KMS-11 (cell line): ENCODE data around the gene RBM15.

ENCODE experiments used
- H2AFZ ChIP-seq: fragments of 200-600 bp; sonication (generic); 2 replicates; pipeline ENCODE4 v1.6.1; 2016; ENCODE audit warnings: antibody characterized with exemption, mixed run types, low read depth
- H3K27ac ChIP-seq: fragments of 200-600 bp; sonication (generic); 2 replicates; pipeline ENCODE4 v1.6.1; 2016; ENCODE audit warnings: mild to moderate bottlenecking, mixed run types
- H3K27me3 ChIP-seq: fragments of 200-600 bp; sonication (generic); 2 replicates; pipeline ENCODE4 v1.6.1; 2017; ENCODE audit warnings: mild to moderate bottlenecking, low read depth, mixed run types, moderate library complexity; ENCODE audit not compliant: insufficient read depth
- H3K36me3 ChIP-seq: fragments of 200-600 bp; sonication (generic); 2 replicates; pipeline ENCODE4 v1.6.1; 2017; ENCODE audit warnings: mild to moderate bottlenecking, mixed run types; ENCODE audit not compliant: insufficient read depth
- H3K4me1 ChIP-seq: fragments of 200-600 bp; sonication (generic); 2 replicates; pipeline ENCODE4 v1.6.1; 2016; ENCODE audit warnings: mild to moderate bottlenecking, low read depth, mixed run types; ENCODE audit not compliant: poor library complexity, severe bottlenecking
- H3K4me2 ChIP-seq: fragments of 200-600 bp; sonication (generic); 2 replicates; pipeline ENCODE4 v1.7.0; 2016; ENCODE audit warnings: mild to moderate bottlenecking, mixed run types
- H3K4me3 ChIP-seq: fragments of 200-600 bp; sonication (generic); IDR thresholded peaks from 2 replicates; pipeline ENCODE4 v1.6.1; 2017; ENCODE audit warnings: low read depth, low read length, mixed read lengths; ENCODE audit not compliant: insufficient read depth
- H3K79me2 ChIP-seq: fragments of 200-600 bp; sonication (generic); 2 replicates; pipeline ENCODE4 v1.6.1; 2016; ENCODE audit warnings: low read depth, mixed run types; ENCODE audit not compliant: insufficient read depth
- H3K9ac ChIP-seq: fragments of 200-600 bp; sonication (generic); 2 replicates; pipeline ENCODE4 v1.6.1; 2016; ENCODE audit warnings: mild to moderate bottlenecking, mixed run types
- H4K20me1 ChIP-seq: fragments of 200-600 bp; sonication (generic); 2 replicates; pipeline ENCODE4 v1.6.1; 2016; ENCODE audit warnings: mild to moderate bottlenecking, mixed run types; ENCODE audit not compliant: insufficient read depth
- CTCF ChIP-seq: fragments of 200-600 bp; sonication (generic); conservative IDR thresholded peaks from 2 replicates; pipeline ENCODE4 v1.6.1; 2017; ENCODE audit warnings: low read depth, mild to moderate bottlenecking, antibody characterized with exemption, low read length, moderate library complexity, mixed read lengths

The RBM15 gene

GRCh38 chr1:110328700-110329099, 10.5 kb upstream of the RBM15 start:
- Histone ChIP-seq H3K4me3 (no peak overlapping the region), H3K27me3 (no peaks in the 10 kb centered on the region), H3K4me1 (no peaks in the 10 kb centered on the region), H3K4me2 (no peak overlapping the region), H3K79me2 (no peaks in the 10 kb centered on the region), H3K27ac (no peak overlapping the region), H3K36me3 (no peaks in the 10 kb centered on the region), H2AFZ (no peak overlapping the region), H3K9ac (no peak overlapping the region), H4K20me1 (no peaks in the 10 kb centered on the region)
- TF ChIP-seq CTCF: no peak

DNA sequence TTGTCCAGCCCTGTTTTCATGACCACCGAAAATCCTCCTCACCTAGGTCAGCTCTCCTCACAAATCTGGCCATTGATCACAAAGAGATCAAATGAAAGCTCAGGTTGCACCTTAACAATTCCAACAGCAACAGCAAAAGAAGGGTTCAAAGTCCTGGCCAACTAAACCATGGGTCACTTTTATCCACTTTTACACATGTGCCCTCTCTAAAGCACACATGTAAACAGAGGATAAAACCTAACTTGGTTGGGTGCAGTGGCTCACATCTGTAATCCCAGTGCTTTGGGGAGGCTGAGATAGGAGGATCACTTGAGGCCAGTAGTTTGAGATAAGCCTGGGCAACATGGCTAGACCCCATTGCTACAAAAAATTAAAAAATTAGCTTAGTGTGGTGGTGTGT, 3.9 kb upstream of the RBM15 start:
- Histone ChIP-seq H3K27ac (no peak overlapping the region), H3K4me3 (no peak overlapping the region), H2AFZ (no peak overlapping the region), H4K20me1 (no peaks in the 10 kb centered on the region), H3K27me3 (no peaks in the 10 kb centered on the region), H3K79me2 (peaks cover 9% of the 10 kb centered on the region), H3K4me2 (no peak overlapping the region), H3K36me3 (no peaks in the 10 kb centered on the region), H3K4me1 (peaks cover 15% of the 10 kb centered on the region), H3K9ac (no peak overlapping the region)
- TF ChIP-seq CTCF: no peak

DNA sequence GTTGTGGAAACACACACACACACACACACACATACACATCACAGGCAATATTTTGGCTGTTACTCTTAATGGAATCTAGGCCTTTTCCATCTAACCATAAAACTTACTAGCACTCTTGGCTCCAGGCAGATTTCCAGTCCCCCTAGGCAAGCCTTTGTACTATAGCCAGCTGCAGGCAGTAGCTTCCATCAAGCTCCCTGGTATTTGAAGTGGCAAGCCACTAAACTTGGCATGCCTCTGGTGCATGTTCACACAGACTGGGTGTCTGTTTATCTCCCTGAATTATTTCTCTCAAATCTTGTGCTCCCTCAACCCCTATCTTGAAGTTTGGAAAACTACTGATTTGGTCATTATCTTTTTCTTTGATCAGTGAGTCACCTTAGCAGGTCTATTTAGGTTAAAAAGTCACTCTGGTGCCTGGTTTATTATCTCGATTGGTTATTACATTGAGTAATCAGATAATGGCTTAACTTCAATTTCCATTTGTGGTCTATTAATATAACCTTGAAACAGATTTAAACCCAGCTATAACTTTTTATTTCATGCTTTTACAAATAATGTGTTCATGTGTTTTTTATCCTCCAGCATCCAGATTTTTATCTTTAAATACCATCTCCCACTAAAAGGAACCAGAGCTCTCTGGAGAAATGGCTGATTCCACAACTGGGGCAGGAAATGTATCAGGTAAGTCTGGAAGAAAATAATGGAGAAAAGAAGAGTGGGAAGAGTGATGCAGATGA, 2.7 kb upstream of the RBM15 start:
- Histone ChIP-seq H3K4me2 (peak overlapping the region; percentile 77), H3K27me3 (no peaks in the 10 kb centered on the region), H3K79me2 (peaks cover 21% of the 10 kb centered on the region), H3K36me3 (no peaks in the 10 kb centered on the region), H3K27ac (peak overlapping the region; percentile 97; the same call in 1 of the 2 replicates), H3K4me3 (no peak overlapping the region), H3K4me1 (peaks cover 21% of the 10 kb centered on the region), H2AFZ (no peak overlapping the region), H3K9ac (peak overlapping the region; percentile 95; the same call in 1 of the 2 replicates), H4K20me1 (no peaks in the 10 kb centered on the region)
- no peak for TF ChIP-seq CTCF

- Histone ChIP-seq H3K27me3 (no peaks in the 10 kb centered on the region), H3K36me3 (no peaks in the 10 kb centered on the region), H3K4me1 (peaks cover 33% of the 10 kb centered on the region), H3K9ac (peak overlapping the region; percentile 95), H4K20me1 (no peaks in the 10 kb centered on the region), H3K4me2 (peak overlapping the region; percentile 77), H3K27ac (peak overlapping the region; percentile 97), H3K79me2 (peaks cover 34% of the 10 kb centered on the region), H3K4me3 (peak overlapping the region; percentile 80), H2AFZ (peak overlapping the region; percentile 94)
- no peak for TF ChIP-seq CTCF
Measured at GRCh38 chr1:110337704-110338308, 1.4 kb upstream of the RBM15 start.
